GM12878 (cell line): Measurements from ENCODE around the gene ARHGAP26. TPM values are rescaled to one million over a fixed set of nuclear protein-coding genes. Genes with fewer than 3 reads are reported as not detected.
A peak's percentile ranks its signal among the peaks of the same experiment; 100 is the strongest.
"Not testable (repeated sequence)": the region's sequence is repeated elsewhere in the genome, so short reads cannot be mapped to it uniquely, and the experiment has no call there.

Experiments
- ATAC-seq: fragments of 200-7000 bp; cut with Tn5 transposase; 3 replicates; pipeline ENCODE4 v1.9.1; 2020; ENCODE audit warnings: mild to moderate bottlenecking, moderate library complexity
- BruUV-seq: library from RNA; stranded (reverse); fragments of 400-500 nt; replicated peaks from 2 replicates; lab custom pipeline; 2021; lab: Mats Ljungman, UMichigan
- CTCF ChIA-PET: fragments of 300-600 bp; sonication (Branson Sonifier 250); formaldehyde crosslinking; extraction: SDS; loops from one replicate; lab custom pipeline; 2021; ENCODE audit warnings: inconsistent platforms; lab: Yijun Ruan, JAX
- POLR2A ChIA-PET: fragments of 350-600 bp; formaldehyde crosslinking; extraction: SDS; loops from one replicate; lab custom pipeline; 2021; ENCODE audit warnings: inconsistent platforms; lab: Charles Lee
- RAD21 ChIA-PET: fragments of 300-600 bp; sonication (Branson Sonifier 250); formaldehyde crosslinking; loops from one replicate; lab custom pipeline; 2023; ENCODE audit warnings: antibody characterized with exemption; ENCODE audit not compliant: unreplicated experiment; lab: Charles Lee
- SMC1A ChIA-PET: fragments of 300-600 bp; sonication (Branson Sonifier 250); formaldehyde crosslinking; loops from one replicate; lab custom pipeline; 2023; ENCODE audit not compliant: unreplicated experiment, uncharacterized antibody; lab: Charles Lee
- DNase-seq: peaks from one replicate; pipeline ENCODE4 v3.0.0-alpha.2; 2011; ENCODE audit warnings: low read depth, low spot score
- FAIRE-seq: peaks from 3 replicates; lab custom pipeline; 2011; peaks lifted over from hg19 to GRCh38; lab: Jason Lieb, UNC
- H2AFZ ChIP-seq: 2 replicates; pipeline ENCODE4 v1.6.0; 2011; ENCODE audit warnings: low read depth, low read length, control low read depth; ENCODE audit not compliant: control insufficient read depth
- H3K27ac ChIP-seq: 2 replicates; pipeline ENCODE4 v1.5.1; 2011; ENCODE audit warnings: control low read depth; ENCODE audit not compliant: control insufficient read depth, insufficient read depth
- H3K27me3 ChIP-seq, 2 experiments: replicated peaks in 1 of 2; 2 replicates each; pipeline versions ENCODE4 v1.6.0 to v1.6.1; 2011; ENCODE audit warnings: low read length in 1 of 2; ENCODE audit not compliant: control insufficient read depth in 2 of 2, insufficient read depth in 2 of 2
- H3K36me3 ChIP-seq, 2 experiments: 2 replicates each; pipeline ENCODE4 v1.5.1; 2011; ENCODE audit warnings: low read length in 1 of 2; ENCODE audit not compliant: control insufficient read depth in 2 of 2, insufficient read depth in 2 of 2
- H3K4me1 ChIP-seq: 2 replicates; pipeline ENCODE4 v1.6.1; 2011; ENCODE audit warnings: mild to moderate bottlenecking, low read length, moderate library complexity, mixed read lengths; ENCODE audit not compliant: control insufficient read depth, insufficient read depth
- H3K4me2 ChIP-seq: 2 replicates; pipeline ENCODE4 v1.6.0; 2011; ENCODE audit warnings: control low read depth; ENCODE audit not compliant: control insufficient read depth, insufficient read depth
- H3K4me3 ChIP-seq: fragments of 200-600 bp; sonication (generic); 2 replicates; pipeline ENCODE4 v1.5.1; 2016
- H3K79me2 ChIP-seq: 2 replicates; pipeline ENCODE4 v1.6.0; 2011; ENCODE audit warnings: low read length; ENCODE audit not compliant: control insufficient read depth, insufficient read depth
- H3K9ac ChIP-seq: 2 replicates; pipeline ENCODE4 v1.8.0; 2011; ENCODE audit warnings: low read length, control low read depth, mixed read lengths; ENCODE audit not compliant: control insufficient read depth, insufficient read depth
- H3K9me3 ChIP-seq: replicated peaks from 3 replicates; pipeline ENCODE4 v1.5.1; 2011; ENCODE audit warnings: mild to moderate bottlenecking, low read length; ENCODE audit not compliant: control insufficient read depth, insufficient read depth
- H4K20me1 ChIP-seq: 2 replicates; pipeline ENCODE4 v1.6.0; 2011; ENCODE audit not compliant: control insufficient read depth, insufficient read depth
- CTCF ChIP-seq, 3 experiments: IDR thresholded peaks in 2 of 3; conservative IDR thresholded peaks in 1 of 3; 2 replicates each; pipeline ENCODE4 v1.5.1; 2011; ENCODE audit warnings: low read depth in 3 of 3, low read length in 3 of 3, mild to moderate bottlenecking in 3 of 3, control low read depth in 2 of 3, moderate library complexity in 2 of 3, inconsistent platforms in 1 of 3, mixed read lengths in 1 of 3; ENCODE audit not compliant: control insufficient read depth in 2 of 3, insufficient read depth in 1 of 3; ENCODE audit errors: extremely low read depth in 1 of 3
- ZBTB33 ChIP-seq: fragments of 450-650 bp; IDR thresholded peaks from 2 replicates; pipeline ENCODE4 v1.6.1; 2017; ENCODE audit warnings: mild to moderate bottlenecking
- WGBS: methylation state at CpG from one replicate; pipeline ENCODE4 v1.1.6; 2016; ENCODE audit warnings: low lambda C conversion rate; ENCODE audit not compliant: insufficient replicate concordance, insufficient coverage; ENCODE audit errors: missing lambda C conversion rate; 5-methylcytosine and 5-hydroxymethylcytosine counted together
- in situ Hi-C: fragments of 300-500 bp; cut with MboI; formaldehyde crosslinking; loops from 9 replicates; pipeline ENCODE4 v1.14.3; 2018; ENCODE audit warnings: mixed read lengths
- intact Hi-C: fragments of 100-400 bp; cut with micrococcal nuclease; formaldehyde crosslinking; loops from one replicate; pipeline ENCODE4 v1.14.2; 2022; ENCODE audit not compliant: unreplicated experiment
- polyA plus RNA-seq, 11 experiments: library from polyadenylated mRNA; depleted of rRNA in 4 of 11; unstranded in 6 of 11; stranded (reverse) in 5 of 11; fragments of >200 nt; fragmentation: Nextera tagmentation in 4 of 11; fragmentation: Illumina TruSeq in 1 of 11; extraction: Ambion mirVana in 4 of 11; extraction: Trizol in 1 of 11; gene quantifications; 1 replicate in 1 of 11; 2 replicates in 10 of 11; pipeline versions ENCODE4 v1.2.1 to v1.2.3, GENCODE V29; 2011 to 2016; ENCODE audit warnings: inconsistent platforms in 2 of 11, missing spikeins in 2 of 11, low read depth in 1 of 11
- total RNA-seq, 4 experiments: library from RNA; depleted of rRNA in 3 of 4; stranded (reverse); fragments of >200 nt in 3 of 4; fragmentation: Illumina TruSeq in 1 of 4; extraction: Trizol in 1 of 4; gene quantifications; 2 replicates each; pipeline versions ENCODE4 v1.2.1 to v1.2.3, GENCODE V29; 2013 to 2021

Gene ARHGAP26
- total and polyA plus RNA-seq, 10 of the 15 experiments (the other 5 are each of a cell fraction or from before 2014, with no cell fraction given): 9.4 to 41.5 (median 19.3) TPM

GRCh38 chr5:142965258-142966120 lies 195.3 kb downstream of the ARHGAP26 start:
- H3K9ac ChIP-seq, H3K27ac ChIP-seq, H3K4me2 ChIP-seq, H3K4me1 ChIP-seq, POLR2A ChIA-PET, H3K79me2 ChIP-seq, H3K4me3 ChIP-seq, DNase-seq, ATAC-seq, H2AFZ ChIP-seq, BruUV-seq, H3K9me3 ChIP-seq, FAIRE-seq, H4K20me1 ChIP-seq, in situ Hi-C loops, H3K27me3 ChIP-seq, H3K36me3 ChIP-seq: not testable (repeated sequence)
- intact Hi-C loops: loop anchor here (2.0 kb wide), 1 partner anchor 43 kb away; no protein-coding TSS in a partner anchor
- CTCF ChIA-PET: interaction anchor here (0.7 to 5.3 kb wide), 6 partner anchors 10 to 672 kb away, joined by 3 to 37 read pairs (median 4); no protein-coding TSS in a partner anchor
- SMC1A ChIA-PET: interaction anchor here (1.0 to 1.7 kb wide), 4 partner anchors 10 to 43 kb away, joined by 3 to 6 read pairs (median 4); no protein-coding TSS in a partner anchor
- RAD21 ChIA-PET: interaction anchor here (0.9 to 2.0 kb wide), 3 partner anchors 39 to 45 kb away, joined by 3 to 5 read pairs (median 4); no protein-coding TSS in a partner anchor
- WGBS: 38% methylated on average over 17 of the region's 17 CpGs
- TF ChIP-seq ZBTB33 (peak; percentile 92), CTCF (IDR thresholded peaks at IDR 0.05 in 2 of 3, conservative IDR thresholded peaks at IDR 0.05 in 1 of 3; ENCODE audit: control insufficient read depth in 2 of 3, extremely low read depth in 1 of 3, insufficient read depth in 1 of 3, low read depth in 3 of 3, low read length in 3 of 3) (peak in 1 of 3 experiments; percentile 12; a peak in 1 of 6 replicates)
